ENCODE measurements around the gene RAI14.

The RAI14 gene

GRCh38 chr5:34682926-34683623 lies 26.9 kb downstream of the RAI14 start:
- H3K9me3 ChIP-seq (ENCODE audit: control insufficient read depth, low read depth, low read length), result no peaks in the 10 kb centered on the region
- no peak overlapping the region for H3K9ac ChIP-seq (ENCODE audit: low read length)
- peaks cover 32% of the 10 kb centered on the region for H3K4me1 ChIP-seq (ENCODE audit: control insufficient read depth, low read depth, low read length)
- H3K4me3 ChIP-seq (ENCODE audit: low read length), result no peak overlapping the region
- no peak overlapping the region for H3K27ac ChIP-seq (ENCODE audit: low read length)
- peaks cover 9% of the 10 kb centered on the region for H3K36me3 ChIP-seq (ENCODE audit: control insufficient read depth, low read depth, low read length)
- H3K27me3 ChIP-seq (ENCODE audit: control insufficient read depth, insufficient read depth, low read length), result no peaks in the 10 kb centered on the region

GRCh38 chr5:34684281-34684979 lies 28.3 kb downstream of the RAI14 start:
- Histone ChIP-seq H3K36me3 (ENCODE audit: control insufficient read depth, low read depth, low read length) (peaks cover 22% of the 10 kb centered on the region), H3K4me1 (ENCODE audit: control insufficient read depth, low read depth, low read length) (peaks cover 32% of the 10 kb centered on the region), H3K4me3 (ENCODE audit: low read length) (no peak overlapping the region), H3K9ac (ENCODE audit: low read length) (no peak overlapping the region), H3K27ac (ENCODE audit: low read length) (peak overlapping the region; percentile 51), H3K9me3 (ENCODE audit: control insufficient read depth, low read depth, low read length) (no peaks in the 10 kb centered on the region), H3K27me3 (ENCODE audit: control insufficient read depth, insufficient read depth, low read length) (no peaks in the 10 kb centered on the region)

- Histone ChIP-seq H3K9ac (ENCODE audit: low read length) (no peak overlapping the region), H3K4me3 (ENCODE audit: low read length) (no peak overlapping the region), H3K27ac (ENCODE audit: low read length) (no peak overlapping the region), H3K9me3 (ENCODE audit: control insufficient read depth, low read depth, low read length) (no peaks in the 10 kb centered on the region), H3K27me3 (ENCODE audit: control insufficient read depth, insufficient read depth, low read length) (no peaks in the 10 kb centered on the region), H3K36me3 (ENCODE audit: control insufficient read depth, low read depth, low read length) (peaks cover 23% of the 10 kb centered on the region), H3K4me1 (ENCODE audit: control insufficient read depth, low read depth, low read length) (peaks cover 36% of the 10 kb centered on the region)
Measured at GRCh38 chr5:34684980-34685352, 28.8 kb downstream of the RAI14 start.

GRCh38 chr5:34685485-34686165 lies 29.5 kb downstream of the RAI14 start:
- Histone ChIP-seq H3K4me1 (ENCODE audit: control insufficient read depth, low read depth, low read length) (peaks cover 41% of the 10 kb centered on the region), H3K9ac (ENCODE audit: low read length) (no peak overlapping the region), H3K36me3 (ENCODE audit: control insufficient read depth, low read depth, low read length) (peaks cover 23% of the 10 kb centered on the region), H3K9me3 (ENCODE audit: control insufficient read depth, low read depth, low read length) (no peaks in the 10 kb centered on the region), H3K27ac (ENCODE audit: low read length) (peak overlapping the region; percentile 70), H3K27me3 (ENCODE audit: control insufficient read depth, insufficient read depth, low read length) (no peaks in the 10 kb centered on the region), H3K4me3 (ENCODE audit: low read length) (peak overlapping the region; percentile 38)

- H3K27ac ChIP-seq (ENCODE audit: low read length), result no peak overlapping the region
- H3K9ac ChIP-seq (ENCODE audit: low read length), result no peak overlapping the region
- H3K4me3 ChIP-seq (ENCODE audit: low read length), result no peak overlapping the region
- H3K36me3 ChIP-seq (ENCODE audit: control insufficient read depth, low read depth, low read length), result peaks cover 27% of the 10 kb centered on the region
- no peaks in the 10 kb centered on the region for H3K27me3 ChIP-seq (ENCODE audit: control insufficient read depth, insufficient read depth, low read length)
- no peaks in the 10 kb centered on the region for H3K9me3 ChIP-seq (ENCODE audit: control insufficient read depth, low read depth, low read length)
- peaks cover 41% of the 10 kb centered on the region for H3K4me1 ChIP-seq (ENCODE audit: control insufficient read depth, low read depth, low read length)
Measured at GRCh38 chr5:34686762-34687268, 30.7 kb downstream of the RAI14 start.

- Histone ChIP-seq H3K9me3 (ENCODE audit: control insufficient read depth, low read depth, low read length) (no peaks in the 10 kb centered on the region), H3K4me1 (ENCODE audit: control insufficient read depth, low read depth, low read length) (peaks cover 41% of the 10 kb centered on the region), H3K27ac (ENCODE audit: low read length) (no peak overlapping the region), H3K9ac (ENCODE audit: low read length) (no peak overlapping the region), H3K36me3 (ENCODE audit: control insufficient read depth, low read depth, low read length) (peaks cover 27% of the 10 kb centered on the region), H3K4me3 (ENCODE audit: low read length) (no peak overlapping the region), H3K27me3 (ENCODE audit: control insufficient read depth, insufficient read depth, low read length) (no peaks in the 10 kb centered on the region)
Measured at GRCh38 chr5:34687269-34688011, 31.3 kb downstream of the RAI14 start.

- Histone ChIP-seq H3K27me3 (ENCODE audit: control insufficient read depth, insufficient read depth, low read length) (no peaks in the 10 kb centered on the region), H3K4me1 (ENCODE audit: control insufficient read depth, low read depth, low read length) (peaks cover 45% of the 10 kb centered on the region), H3K9me3 (ENCODE audit: control insufficient read depth, low read depth, low read length) (no peaks in the 10 kb centered on the region), H3K9ac (ENCODE audit: low read length) (no peak overlapping the region), H3K36me3 (ENCODE audit: control insufficient read depth, low read depth, low read length) (peaks cover 33% of the 10 kb centered on the region), H3K4me3 (ENCODE audit: low read length) (no peak overlapping the region), H3K27ac (ENCODE audit: low read length) (no peak overlapping the region)
Measured at GRCh38 chr5:34688015-34688810, 32.1 kb downstream of the RAI14 start.

GRCh38 chr5:34690301-34690700 lies 34.2 kb downstream of the RAI14 start:
- Histone ChIP-seq H3K9ac (ENCODE audit: low read length) (no peak overlapping the region), H3K4me3 (ENCODE audit: low read length) (no peak overlapping the region), H3K4me1 (ENCODE audit: control insufficient read depth, low read depth, low read length) (peaks cover 30% of the 10 kb centered on the region), H3K36me3 (ENCODE audit: control insufficient read depth, low read depth, low read length) (peaks cover 35% of the 10 kb centered on the region), H3K9me3 (ENCODE audit: control insufficient read depth, low read depth, low read length) (no peaks in the 10 kb centered on the region), H3K27ac (ENCODE audit: low read length) (no peak overlapping the region), H3K27me3 (ENCODE audit: control insufficient read depth, insufficient read depth, low read length) (no peaks in the 10 kb centered on the region)

- H3K27ac ChIP-seq (ENCODE audit: low read length), result no peak overlapping the region
- H3K4me3 ChIP-seq (ENCODE audit: low read length), result no peak overlapping the region
- H3K27me3 ChIP-seq (ENCODE audit: control insufficient read depth, insufficient read depth, low read length), result no peaks in the 10 kb centered on the region
- H3K9ac ChIP-seq (ENCODE audit: low read length), result no peak overlapping the region
- peaks cover 35% of the 10 kb centered on the region for H3K36me3 ChIP-seq (ENCODE audit: control insufficient read depth, low read depth, low read length)
- peaks cover 25% of the 10 kb centered on the region for H3K4me1 ChIP-seq (ENCODE audit: control insufficient read depth, low read depth, low read length)
- H3K9me3 ChIP-seq (ENCODE audit: control insufficient read depth, low read depth, low read length), result no peaks in the 10 kb centered on the region
Measured at GRCh38 chr5:34690898-34691297, 34.8 kb downstream of the RAI14 start.

- Histone ChIP-seq H3K27me3 (ENCODE audit: control insufficient read depth, insufficient read depth, low read length) (no peaks in the 10 kb centered on the region), H3K4me1 (ENCODE audit: control insufficient read depth, low read depth, low read length) (peaks cover 21% of the 10 kb centered on the region), H3K9ac (ENCODE audit: low read length) (no peak overlapping the region), H3K4me3 (ENCODE audit: low read length) (no peak overlapping the region), H3K9me3 (ENCODE audit: control insufficient read depth, low read depth, low read length) (no peaks in the 10 kb centered on the region), H3K36me3 (ENCODE audit: control insufficient read depth, low read depth, low read length) (peaks cover 35% of the 10 kb centered on the region), H3K27ac (ENCODE audit: low read length) (no peak overlapping the region)
Measured at GRCh38 chr5:34691326-34691725, 35.2 kb downstream of the RAI14 start.

Measured in iPS-18a (cell line).